Mesodermal cell (in vitro differentiated cells): Measurements from ENCODE around the gene HIKESHI.

ENCODE experiments used
- H3K27ac ChIP-seq: 2 replicates; pipeline ENCODE4 v1.7.0; 2013; ENCODE audit warnings: mild to moderate bottlenecking, low read depth, low read length, moderate library complexity; ENCODE audit not compliant: severe bottlenecking
- H3K36me3 ChIP-seq: 2 replicates; pipeline ENCODE4 v1.7.1; 2013; ENCODE audit warnings: mild to moderate bottlenecking, low read length, moderate library complexity; ENCODE audit not compliant: control insufficient read depth, insufficient read depth
- H3K4me1 ChIP-seq: one replicate; pipeline ENCODE4 v1.7.1; 2013; ENCODE audit warnings: mild to moderate bottlenecking, low read length; ENCODE audit not compliant: insufficient read depth, control insufficient read depth, poor library complexity, severe bottlenecking
- H3K4me3 ChIP-seq: 2 replicates; pipeline ENCODE4 v1.7.0; 2013; ENCODE audit warnings: low read length, control low read depth, mild to moderate bottlenecking; ENCODE audit not compliant: insufficient read depth, poor library complexity, severe bottlenecking; ENCODE audit errors: extremely low read depth
- H3K9me3 ChIP-seq: 2 replicates; pipeline ENCODE4 v1.7.1; 2013; ENCODE audit warnings: mild to moderate bottlenecking, low read length, moderate library complexity; ENCODE audit not compliant: control insufficient read depth
- WGBS, 2 experiments: methylation state at CpG; one replicate each; pipeline ENCODE4 v1.1.5; 2013; ENCODE audit warnings: missing lambda C conversion rate in 2 of 2; ENCODE audit not compliant: insufficient coverage in 2 of 2; 5-methylcytosine and 5-hydroxymethylcytosine counted together

HIKESHI gene

DNA sequence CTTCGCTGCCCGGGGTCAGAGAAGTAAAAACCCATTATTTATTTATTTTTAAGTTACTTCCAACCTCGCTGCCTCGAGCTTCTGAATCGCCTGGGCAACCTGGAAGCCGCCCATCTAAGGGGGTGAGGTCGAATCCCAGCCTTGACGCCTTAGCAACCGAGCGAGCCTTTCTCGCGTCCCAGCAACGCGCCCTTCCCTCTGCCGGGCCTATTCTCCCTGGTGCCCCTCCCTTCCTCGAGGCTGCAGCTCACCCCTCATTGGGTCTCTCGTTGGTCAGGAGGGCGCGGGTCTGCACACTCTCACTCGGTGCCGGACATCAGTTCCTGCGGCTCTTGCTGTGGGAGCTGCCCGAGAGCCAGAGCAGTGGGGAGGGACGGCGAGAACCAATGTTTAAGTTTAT is 72.5 kb downstream of the HIKESHI start, which contains the start of gene CCDC81:
TSS of gene CCDC81 (plus strand) at position 302 of the 400 bp plus-strand sequence. CDS start 277 bp downstream, outside the sequence.
- H3K27ac ChIP-seq = no peak within 1 kb of the TSS
- H3K9me3 ChIP-seq = peaks cover 6% of the 10 kb centered on the region
- no peaks in the 10 kb centered on the region for H3K36me3 ChIP-seq
- no peaks in the 10 kb centered on the region for H3K4me1 ChIP-seq
- WGBS, 2 experiments = 37 to 38% methylated on average over 23 to 25 of the region's 25 CpGs
- H3K4me3 ChIP-seq = no peak within 1 kb of the TSS

DNA sequence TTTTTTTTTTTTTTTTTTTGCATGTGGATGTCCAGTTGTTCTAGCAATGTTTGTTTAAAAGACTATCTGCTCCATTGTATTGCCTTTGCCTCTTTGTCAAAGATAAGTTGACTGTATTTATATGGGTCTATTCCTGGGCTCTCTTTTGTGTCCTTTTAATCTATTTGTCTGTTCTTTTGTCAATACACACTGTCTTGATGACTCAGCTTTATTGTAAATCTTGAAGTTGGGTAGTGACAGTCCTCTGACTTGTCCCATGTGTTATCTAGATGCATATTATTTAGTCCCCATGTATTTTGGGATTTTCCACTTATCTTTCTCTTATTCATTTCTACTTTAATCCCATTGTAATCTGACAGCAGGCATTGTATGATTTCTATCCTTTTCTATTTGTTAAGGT is 75.9 kb downstream of the HIKESHI start:
- no peak overlapping the region for H3K27ac ChIP-seq
- H3K4me3 ChIP-seq = no peak overlapping the region
- no peaks in the 10 kb centered on the region for H3K9me3 ChIP-seq
- no peaks in the 10 kb centered on the region for H3K4me1 ChIP-seq
- H3K36me3 ChIP-seq = no peaks in the 10 kb centered on the region

DNA sequence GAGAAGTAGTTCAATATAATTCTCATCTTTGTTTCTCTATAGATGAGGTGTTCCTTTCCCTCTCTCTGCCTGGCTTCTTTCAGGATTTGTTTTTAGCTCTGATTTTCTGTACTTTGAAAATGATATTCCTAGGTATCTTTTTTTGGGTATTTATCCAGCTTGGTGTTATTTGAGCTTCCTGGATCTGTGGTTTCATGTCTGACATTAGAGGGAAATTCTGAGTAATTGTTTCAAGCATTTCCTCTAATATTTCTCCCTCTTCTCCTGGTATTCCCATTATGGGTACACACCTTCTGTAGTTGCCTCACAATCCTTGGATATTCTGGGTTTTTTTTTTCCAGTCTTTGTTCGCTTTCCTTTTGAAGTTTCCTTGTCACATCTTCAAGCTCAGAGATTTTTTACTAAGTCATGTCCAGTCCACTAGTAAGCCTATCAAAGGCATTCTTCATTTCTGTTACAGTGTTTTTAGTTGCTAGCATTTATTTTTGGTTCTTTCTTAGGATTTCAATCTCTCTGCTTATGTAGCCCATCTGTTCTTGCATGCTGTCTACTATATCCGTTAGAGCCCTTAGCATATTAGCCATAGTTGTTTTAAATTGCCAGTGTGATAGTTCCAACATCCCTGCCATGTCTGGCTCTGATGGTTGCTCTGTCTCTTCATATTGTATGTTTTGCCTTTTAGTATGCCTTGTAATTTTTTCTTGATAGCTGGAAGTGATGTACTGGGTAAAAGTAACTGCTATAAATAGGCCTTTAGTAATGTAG is 78.4 kb downstream of the HIKESHI start:
- no peaks in the 10 kb centered on the region for H3K4me1 ChIP-seq
- no peaks in the 10 kb centered on the region for H3K9me3 ChIP-seq
- no peak overlapping the region for H3K4me3 ChIP-seq
- H3K27ac ChIP-seq = no peak overlapping the region
- H3K36me3 ChIP-seq = no peaks in the 10 kb centered on the region
- WGBS, 2 experiments = 80% methylated on average over 1 of the region's 2 CpGs; no CpG with 5 or more reads in 1 of the 2 experiments

DNA sequence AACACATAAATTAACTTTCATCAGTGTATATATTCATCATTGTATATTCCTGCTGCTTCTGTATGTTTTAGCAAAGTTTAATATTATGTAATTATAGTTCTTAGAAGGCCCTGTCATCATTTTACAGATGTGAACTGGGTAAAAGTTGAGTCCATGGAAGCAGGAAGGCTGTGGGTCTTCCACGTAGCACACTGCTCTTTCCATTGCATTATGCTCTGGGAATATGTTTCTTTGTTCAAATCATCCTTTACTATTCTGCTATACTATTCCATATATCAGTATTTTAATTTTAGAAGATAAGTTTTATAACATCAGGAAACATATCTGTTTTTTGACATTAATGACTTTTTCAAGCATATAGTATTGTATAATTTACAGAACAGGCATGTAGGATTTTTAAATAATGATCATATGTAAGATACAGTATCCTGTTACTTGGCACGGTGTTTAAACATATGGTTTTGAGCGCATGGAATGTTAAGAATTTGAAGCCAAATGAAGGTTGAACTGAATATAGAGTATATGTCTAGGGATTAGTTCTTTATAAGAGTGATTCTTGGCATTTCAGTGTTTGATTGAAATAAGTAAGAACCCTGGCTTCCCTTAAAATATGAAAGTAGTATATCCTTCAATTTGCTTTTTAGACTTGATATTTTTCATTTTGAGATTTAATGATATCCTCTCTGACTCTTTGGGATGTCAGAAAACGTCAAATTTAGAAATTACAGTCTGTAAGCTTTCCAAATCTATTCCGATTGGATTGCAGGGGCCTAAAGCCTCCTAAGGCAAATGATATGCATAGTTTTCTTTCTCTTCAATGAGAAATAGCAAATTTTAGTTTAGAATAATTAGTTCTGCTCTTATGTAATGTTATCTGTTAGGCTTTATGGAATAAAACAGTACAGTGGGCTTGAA is 81.3 kb downstream of the HIKESHI start:
- no peak overlapping the region for H3K27ac ChIP-seq
- no peaks in the 10 kb centered on the region for H3K4me1 ChIP-seq
- no peak overlapping the region for H3K4me3 ChIP-seq
- WGBS, 2 experiments = 96 to 100% methylated on average over 2 to 4 of the region's 5 CpGs
- no peaks in the 10 kb centered on the region for H3K9me3 ChIP-seq
- H3K36me3 ChIP-seq = no peaks in the 10 kb centered on the region

DNA sequence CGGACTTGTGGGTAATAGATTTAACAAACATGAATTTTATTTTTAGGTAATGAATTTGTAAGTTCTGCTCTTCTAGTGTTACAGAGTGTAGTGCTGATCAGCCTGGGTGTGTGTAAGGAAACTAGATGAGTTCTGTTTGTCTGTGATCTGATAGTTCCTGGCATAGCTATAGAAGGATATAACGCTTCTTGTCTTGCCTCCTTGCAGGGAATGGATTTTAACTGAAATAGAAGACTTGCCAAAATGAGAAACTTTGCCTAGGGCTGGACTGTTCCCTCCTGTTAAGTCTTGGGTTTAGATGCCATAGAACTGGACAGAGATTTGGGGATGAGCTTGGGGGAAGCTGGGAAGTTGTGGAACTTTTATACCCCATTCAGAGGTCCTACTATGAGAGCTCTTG is 84.2 kb downstream of the HIKESHI start:
- Histone ChIP-seq H3K27ac (no peak overlapping the region), H3K36me3 (no peaks in the 10 kb centered on the region)
- WGBS, 2 experiments = 94% methylated on average over 2 of the region's 2 CpGs; no CpG with 5 or more reads in 1 of the 2 experiments

DNA sequence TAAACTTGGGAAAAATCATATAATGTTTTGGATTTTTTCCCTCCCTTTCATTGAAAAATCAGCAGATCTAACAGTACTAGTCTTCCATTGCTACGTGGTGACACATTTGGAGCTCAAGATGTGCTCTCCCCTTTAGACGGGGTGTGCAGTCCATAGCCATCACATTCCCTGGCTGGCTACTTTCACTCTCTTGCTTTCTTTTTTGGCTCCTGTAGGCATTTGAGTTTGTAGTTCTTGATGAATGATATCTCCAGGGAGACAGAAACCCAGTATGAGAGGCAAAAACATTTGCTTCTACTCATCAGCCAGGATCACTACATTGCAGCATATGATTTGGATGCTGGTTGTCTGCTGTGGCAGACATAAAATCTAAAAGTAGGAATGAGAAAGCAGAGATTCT is 84.7 kb downstream of the HIKESHI start:
- Histone ChIP-seq H3K4me3 (no peak overlapping the region), H3K4me1 (no peaks in the 10 kb centered on the region), H3K27ac (no peak overlapping the region), H3K9me3 (no peaks in the 10 kb centered on the region), H3K36me3 (no peaks in the 10 kb centered on the region)
- WGBS, 2 experiments = 100% methylated on average over 2 of the region's 2 CpGs

More for the DNA sequence above, 84.2 kb downstream of the HIKESHI start:
- H3K4me3 ChIP-seq = no peak overlapping the region
- no peaks in the 10 kb centered on the region for H3K4me1 ChIP-seq
- no peaks in the 10 kb centered on the region for H3K9me3 ChIP-seq

DNA sequence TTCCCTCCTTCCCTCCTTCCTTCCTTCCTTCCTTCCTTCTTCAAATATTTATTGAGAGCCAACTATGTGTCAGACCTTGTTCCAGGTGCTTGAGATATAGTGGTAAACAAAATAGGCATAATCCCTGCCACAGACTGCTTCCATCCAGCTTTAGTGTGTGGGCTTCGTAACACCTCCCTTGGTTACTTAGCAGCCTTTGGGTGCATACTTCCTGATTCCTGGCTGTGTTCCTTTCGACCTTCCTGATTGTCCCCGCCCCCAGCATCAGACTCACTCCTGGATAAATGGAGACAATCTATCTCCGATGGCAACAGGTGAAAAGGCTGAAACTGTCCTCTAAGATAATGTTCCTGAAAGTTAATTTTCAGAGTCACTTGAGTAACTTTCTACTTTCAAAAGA is 86.2 kb downstream of the HIKESHI start:
- WGBS, 2 experiments = 61 to 100% methylated on average over 2 to 3 of the region's 4 CpGs
- no peak overlapping the region for H3K4me3 ChIP-seq
- no peaks in the 10 kb centered on the region for H3K36me3 ChIP-seq
- H3K4me1 ChIP-seq = no peaks in the 10 kb centered on the region
- no peaks in the 10 kb centered on the region for H3K9me3 ChIP-seq
- H3K27ac ChIP-seq = no peak overlapping the region

DNA sequence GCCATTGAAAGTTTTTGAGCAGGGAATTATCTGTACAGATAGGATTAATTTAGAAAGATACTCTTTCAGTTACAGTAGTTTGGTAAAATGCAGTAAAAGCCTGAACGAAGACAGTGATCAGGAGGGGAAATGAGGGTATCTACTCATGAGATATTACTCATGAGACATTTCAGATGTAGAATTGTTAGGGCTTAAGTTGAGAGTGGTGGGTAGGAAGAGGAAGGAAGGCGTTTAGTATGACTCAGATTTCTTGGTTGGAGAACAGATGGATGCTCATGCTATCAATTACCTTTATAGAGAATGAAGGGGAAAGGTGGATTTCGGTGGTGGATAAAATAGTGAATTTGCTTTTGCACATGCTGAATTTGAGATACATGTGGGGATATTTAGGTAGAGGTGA is 88.4 kb downstream of the HIKESHI start:
- 92 to 96% methylated on average over 3 of the region's 3 CpGs for WGBS, 2 experiments
- peaks cover 6% of the 10 kb centered on the region for H3K4me1 ChIP-seq
- H3K27ac ChIP-seq = no peak overlapping the region
- no peaks in the 10 kb centered on the region for H3K36me3 ChIP-seq
- no peaks in the 10 kb centered on the region for H3K9me3 ChIP-seq
- H3K4me3 ChIP-seq = no peak overlapping the region

DNA sequence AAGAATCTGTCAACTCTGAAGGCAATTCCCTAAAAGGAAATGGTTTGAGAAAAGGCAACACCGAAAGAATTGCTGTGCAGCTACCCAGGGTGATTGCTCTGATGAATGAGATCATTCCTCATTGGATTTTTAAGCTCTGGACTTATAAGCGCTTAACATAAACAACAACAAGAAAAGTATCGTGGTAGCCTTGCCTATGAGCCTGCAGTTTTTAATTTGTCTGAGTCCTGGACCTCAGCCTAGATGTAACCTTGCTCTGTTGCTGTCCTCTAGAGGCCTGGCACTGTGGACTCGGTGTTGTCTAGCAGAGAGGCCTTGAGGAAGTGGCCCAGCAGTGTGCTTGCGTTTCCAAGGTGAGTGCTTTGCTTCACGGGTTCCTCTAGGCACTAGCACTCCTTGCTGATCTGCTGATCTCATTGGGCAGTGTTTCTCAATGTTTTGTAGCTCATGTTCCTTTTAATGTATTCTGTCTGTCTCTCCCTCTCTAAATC is 93.1 kb downstream of the HIKESHI start:
- Histone ChIP-seq H3K4me1 (peaks cover 11% of the 10 kb centered on the region), H3K4me3 (no peak overlapping the region), H3K36me3 (no peaks in the 10 kb centered on the region), H3K27ac (peak overlapping the region; percentile 37), H3K9me3 (no peaks in the 10 kb centered on the region)
- 67 to 75% methylated on average over 5 of the region's 6 CpGs for WGBS, 2 experiments
